ENCODE measurements around the gene IQSEC3. TPM values are rescaled to one million over a fixed set of nuclear protein-coding genes. Genes with fewer than 3 reads are reported as not detected.

Gene IQSEC3
- total RNA-seq, 4 donors from 2014 or later: 0.02 to 0.36 (median 0.07) TPM

GRCh38 chr12:209851-210250 is 143.3 kb downstream of the IQSEC3 start:
- in situ Hi-C loops (cut with MboI; ENCODE audit: low sequenced_read_pairs in 4 of 4) (no loop called here), intact Hi-C loops (cut with DNase I; ENCODE audit: low total_unique reads) (no loop called here)
- H3K4me1 ChIP-seq: no peaks in the 10 kb centered on the region
- no peak overlapping the region for H3K4me3 ChIP-seq
- TF ChIP-seq POLR2A (IDR thresholded peaks at IDR 0.05): no peak
- no peak for TF ChIP-seq CTCF (IDR thresholded peaks at IDR 0.05 in 4 of 5, conservative IDR thresholded peaks at IDR 0.05 in 1 of 5)
- no peak overlapping the region for H3K27ac ChIP-seq
- ATAC-seq: no peak
- no peaks in the 10 kb centered on the region for H3K36me3 ChIP-seq
- H3K9me3 ChIP-seq: no peaks in the 10 kb centered on the region
- H3K27me3 ChIP-seq: peaks cover 11 to 16% (median 16%) of the 10 kb centered on the region in 3 donors
- DNase-seq: no peak

GRCh38 chr12:210277-211141 is 143.9 kb downstream of the IQSEC3 start:
- DNase-seq (no peak), ATAC-seq (no peak)
- Histone ChIP-seq H3K27me3 (peaks cover 11 to 16% (median 16%) of the 10 kb centered on the region in 3 donors), H3K36me3 (no peaks in the 10 kb centered on the region), H3K27ac (no peak overlapping the region), H3K9me3 (no peaks in the 10 kb centered on the region), H3K4me3 (no peak overlapping the region), H3K4me1 (no peaks in the 10 kb centered on the region)
- no peak for TF ChIP-seq POLR2A (IDR thresholded peaks at IDR 0.05)
- TF ChIP-seq CTCF (IDR thresholded peaks at IDR 0.05 in 4 of 5, conservative IDR thresholded peaks at IDR 0.05 in 1 of 5): no peak
- intact Hi-C loops (cut with DNase I; ENCODE audit: low total_unique reads) (no loop called here), in situ Hi-C loops (cut with MboI; ENCODE audit: low sequenced_read_pairs in 4 of 4) (no loop called here)

- intact Hi-C loops (cut with DNase I; ENCODE audit: low total_unique reads): no loop called here
- DNase-seq: no peak
- ATAC-seq: no peak
- in situ Hi-C loops (cut with MboI; ENCODE audit: low sequenced_read_pairs in 4 of 4): no loop called here
- Histone ChIP-seq H3K27me3 (peaks cover 11 to 16% (median 16%) of the 10 kb centered on the region in 3 donors), H3K4me3 (no peak overlapping the region), H3K4me1 (no peaks in the 10 kb centered on the region), H3K9me3 (no peaks in the 10 kb centered on the region), H3K27ac (no peak overlapping the region), H3K36me3 (no peaks in the 10 kb centered on the region)
- no peak for TF ChIP-seq CTCF (IDR thresholded peaks at IDR 0.05 in 4 of 5, conservative IDR thresholded peaks at IDR 0.05 in 1 of 5)
- no peak for TF ChIP-seq POLR2A (IDR thresholded peaks at IDR 0.05)
Measured at GRCh38 chr12:211142-211465, 144.5 kb downstream of the IQSEC3 start.

- in situ Hi-C loops (cut with MboI; ENCODE audit: low sequenced_read_pairs in 4 of 4): no loop called here
- peaks cover 11 to 16% (median 16%) of the 10 kb centered on the region in 3 donors for H3K27me3 ChIP-seq
- TF ChIP-seq POLR2A (IDR thresholded peaks at IDR 0.05): no peak
- TF ChIP-seq CTCF (IDR thresholded peaks at IDR 0.05 in 4 of 5, conservative IDR thresholded peaks at IDR 0.05 in 1 of 5): no peak
- no peak for DNase-seq
- no peak overlapping the region for H3K4me3 ChIP-seq
- no peak for ATAC-seq
- H3K9me3 ChIP-seq: no peaks in the 10 kb centered on the region
- H3K4me1 ChIP-seq: no peaks in the 10 kb centered on the region
- intact Hi-C loops (cut with DNase I; ENCODE audit: low total_unique reads): no loop called here
- no peak overlapping the region for H3K27ac ChIP-seq
- no peaks in the 10 kb centered on the region for H3K36me3 ChIP-seq
Measured at GRCh38 chr12:211639-212414, 145.3 kb downstream of the IQSEC3 start.
